Sciatic nerve (tissue), 2 donors: ENCODE data around the gene KLHL22. TPM values are rescaled to one million over a fixed set of nuclear protein-coding genes. Genes with fewer than 3 reads are reported as not detected.
A peak's percentile ranks its signal among the peaks of the same experiment; 100 is the strongest.
"Not testable (repeated sequence)": the region's sequence is repeated elsewhere in the genome, so short reads cannot be mapped to it uniquely, and the experiment has no call there.

Experiments used
- ATAC-seq: fragments of 200-7000 bp; cut with Tn5 transposase; one replicate; pipeline ENCODE4 v1.9.1; 2020; ENCODE audit warnings: mild to moderate bottlenecking, moderate library complexity
- DNase-seq: peaks from one replicate; pipeline ENCODE4 v3.0.0-alpha.2; 2020; ENCODE audit warnings: low spot score
- intact Hi-C: fragments of 100-400 bp; cut with DNase I; formaldehyde crosslinking; loops from one replicate; pipeline ENCODE4 v1.14.2; 2022
- total RNA-seq: library from RNA; stranded (reverse); fragmentation: NEBNext Ultra II Directional; extraction: Animal tissue kit (Norgen Biotek cat#: 25700); gene quantifications from one replicate; pipeline ENCODE4 v1.2.1, GENCODE V29; 2021
- donor health status: DM: no; HTN: no; CAD: no.
- donor health status: DM: no; HTN: no; CAD: no.

The KLHL22 gene
- total RNA-seq, 1 donor from 2014 or later, result 28.0 TPM

DNA sequence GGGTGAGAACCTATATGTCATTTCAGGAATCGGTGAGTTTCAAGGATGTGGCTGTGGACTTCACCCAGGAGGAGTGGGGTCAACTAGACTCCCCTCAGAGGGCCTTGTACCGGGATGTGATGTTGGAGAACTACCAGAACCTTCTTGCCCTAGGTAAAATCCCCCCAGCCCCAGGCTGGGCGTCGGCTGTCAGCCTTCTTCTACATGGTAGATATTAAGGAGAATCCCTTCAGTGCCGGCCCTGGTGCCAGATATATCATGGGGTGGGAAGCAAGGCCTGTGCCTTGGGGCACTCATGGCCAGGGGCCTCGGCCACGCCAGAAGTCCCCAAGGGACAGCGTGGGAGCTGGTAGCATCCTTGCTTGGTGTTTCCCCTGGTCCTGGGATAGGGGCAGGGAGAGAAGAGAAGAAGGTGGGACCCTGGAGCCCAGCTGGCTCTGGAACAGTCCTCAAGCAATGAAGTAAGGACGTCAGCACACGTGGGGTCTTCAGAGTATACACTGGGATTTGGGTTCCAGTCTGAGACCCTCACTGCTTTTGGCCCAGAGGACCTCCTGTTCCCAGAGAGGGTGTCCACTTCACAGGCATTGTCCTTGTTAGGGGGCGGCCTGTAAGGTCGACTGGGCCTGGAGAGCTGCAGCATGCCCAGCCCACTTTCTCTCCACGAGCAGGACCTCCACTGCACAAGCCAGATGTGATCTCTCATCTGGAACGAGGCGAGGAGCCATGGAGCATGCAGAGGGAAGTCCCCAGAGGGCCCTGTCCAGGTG lies 94.8 kb downstream of the KLHL22 start:
- no peak for DNase-seq
- intact Hi-C loops, result no loop called here
- ATAC-seq, result no peak

DNA sequence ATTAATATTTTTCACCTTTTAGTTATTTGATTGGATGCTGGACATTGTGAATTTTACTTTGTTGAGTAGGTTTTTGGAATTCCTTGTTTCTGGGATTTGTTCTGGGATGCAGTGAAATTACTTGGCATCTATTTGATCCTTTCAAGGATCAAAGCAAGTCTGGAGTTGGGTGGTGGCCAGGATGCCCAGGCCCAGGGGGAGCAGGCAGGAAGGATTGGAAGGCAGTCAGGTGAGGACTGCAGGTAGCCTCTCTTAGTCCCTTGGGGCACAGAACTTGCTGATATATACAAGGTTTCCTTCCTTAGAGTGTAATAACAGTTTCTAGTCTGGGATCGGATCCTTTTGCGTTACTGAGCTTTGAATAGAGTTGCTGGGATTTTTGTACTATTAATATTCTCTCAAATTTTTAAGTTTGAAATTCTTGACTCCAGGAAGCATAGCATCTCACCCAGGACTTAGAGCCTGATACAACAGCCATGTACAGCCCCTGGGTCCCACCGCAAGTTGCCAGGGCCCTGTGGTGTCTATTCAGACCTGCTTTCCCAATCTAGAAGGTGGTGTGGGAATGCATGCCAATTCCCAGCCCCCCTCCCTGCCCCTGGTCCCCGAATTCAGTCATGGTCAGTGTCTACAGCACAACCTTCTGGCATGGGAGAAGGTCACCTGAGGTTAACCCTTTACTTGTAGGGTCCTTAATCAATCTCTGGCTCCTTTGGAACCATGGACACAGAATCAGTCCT lies 95.6 kb downstream of the KLHL22 start:
- DNase-seq (no peak), ATAC-seq (no peak)
- intact Hi-C loops, result no loop called here

DNA sequence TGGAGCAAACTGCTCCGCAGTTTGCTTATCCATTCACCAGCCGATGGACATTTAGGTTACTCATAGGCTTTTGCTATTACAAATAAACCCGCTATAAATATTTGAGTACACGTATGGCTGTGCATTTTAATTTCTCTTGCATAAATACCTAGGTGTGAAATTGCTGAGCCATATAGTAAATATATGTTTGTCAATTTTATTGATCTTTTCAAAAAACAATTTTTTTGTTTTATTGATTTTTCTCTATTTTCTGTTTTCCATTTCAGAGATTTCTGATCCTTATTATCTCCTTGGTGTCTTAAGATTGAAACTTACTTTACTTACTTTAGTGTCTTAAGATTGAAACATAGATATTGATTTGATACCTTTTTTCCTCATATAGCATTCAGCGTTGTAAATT lies 97.2 kb downstream of the KLHL22 start:
- intact Hi-C loops, result no loop called here
- no peak for DNase-seq
- ATAC-seq, result no peak

DNA sequence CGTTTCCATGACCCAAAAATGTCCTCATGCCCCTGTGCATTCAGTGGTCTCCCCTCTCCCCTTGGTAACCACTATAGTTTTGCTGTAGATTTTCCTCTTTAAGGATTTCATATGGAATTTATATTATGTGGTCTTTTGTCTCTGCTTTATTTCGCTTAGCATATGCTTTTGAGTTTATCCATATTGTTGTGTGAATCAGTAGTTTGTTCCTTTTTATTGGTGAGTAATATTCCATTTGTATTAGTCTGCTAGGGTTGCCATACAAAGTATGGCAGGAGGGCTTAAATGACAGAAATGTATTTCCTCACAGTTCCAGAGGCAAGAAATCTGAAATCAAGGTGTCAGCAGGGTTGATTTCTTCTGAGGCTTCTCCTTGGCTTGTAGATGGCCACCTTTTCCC lies 98.1 kb downstream of the KLHL22 start:
- no peak for ATAC-seq
- intact Hi-C loops, result no loop called here

DNA sequence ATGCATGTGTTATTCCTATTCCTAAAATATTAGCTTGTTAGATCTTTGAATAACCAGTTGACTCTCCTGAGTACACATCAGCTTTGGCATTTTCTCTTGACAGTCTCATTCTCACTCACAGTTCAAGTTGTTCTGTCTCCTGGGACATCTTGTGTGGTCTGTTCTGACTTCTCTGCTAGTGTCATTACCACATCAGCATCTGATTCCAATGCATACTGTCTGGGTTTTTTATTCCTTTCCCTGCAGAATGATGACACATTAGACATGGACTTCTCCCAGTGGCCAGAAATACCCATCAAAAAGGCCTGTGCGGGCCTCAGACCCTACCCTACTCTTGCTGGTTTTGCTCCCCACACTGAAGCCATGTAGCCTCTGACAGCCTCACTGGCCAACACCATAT lies 99.0 kb downstream of the KLHL22 start:
- ATAC-seq, result peak; percentile 49
- intact Hi-C loops, result no loop called here
- no peak for DNase-seq

More for the DNA sequence above, 98.1 kb downstream of the KLHL22 start:
- DNase-seq, result no peak

DNA sequence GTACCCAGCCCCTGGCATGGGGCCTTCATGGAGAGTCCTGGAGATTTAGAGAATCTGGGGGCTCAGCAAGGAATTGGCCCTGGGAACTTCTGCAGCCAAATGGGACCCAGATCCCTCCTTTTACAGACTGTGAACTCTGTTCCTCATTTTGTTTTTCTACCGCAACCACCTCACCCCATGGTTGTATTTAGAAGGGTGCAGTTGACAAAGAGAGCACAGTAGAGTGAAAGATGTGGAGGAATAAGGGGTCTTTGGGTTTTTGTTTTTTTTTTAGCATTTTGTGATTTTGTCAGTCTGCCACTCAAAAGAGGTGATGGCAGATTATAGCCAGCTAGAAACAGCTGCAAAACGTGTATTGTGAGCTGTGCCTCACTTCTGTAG lies 99.7 kb downstream of the KLHL22 start:
- DNase-seq, result no peak
- ATAC-seq, result no peak
- intact Hi-C loops, result no loop called here

DNA sequence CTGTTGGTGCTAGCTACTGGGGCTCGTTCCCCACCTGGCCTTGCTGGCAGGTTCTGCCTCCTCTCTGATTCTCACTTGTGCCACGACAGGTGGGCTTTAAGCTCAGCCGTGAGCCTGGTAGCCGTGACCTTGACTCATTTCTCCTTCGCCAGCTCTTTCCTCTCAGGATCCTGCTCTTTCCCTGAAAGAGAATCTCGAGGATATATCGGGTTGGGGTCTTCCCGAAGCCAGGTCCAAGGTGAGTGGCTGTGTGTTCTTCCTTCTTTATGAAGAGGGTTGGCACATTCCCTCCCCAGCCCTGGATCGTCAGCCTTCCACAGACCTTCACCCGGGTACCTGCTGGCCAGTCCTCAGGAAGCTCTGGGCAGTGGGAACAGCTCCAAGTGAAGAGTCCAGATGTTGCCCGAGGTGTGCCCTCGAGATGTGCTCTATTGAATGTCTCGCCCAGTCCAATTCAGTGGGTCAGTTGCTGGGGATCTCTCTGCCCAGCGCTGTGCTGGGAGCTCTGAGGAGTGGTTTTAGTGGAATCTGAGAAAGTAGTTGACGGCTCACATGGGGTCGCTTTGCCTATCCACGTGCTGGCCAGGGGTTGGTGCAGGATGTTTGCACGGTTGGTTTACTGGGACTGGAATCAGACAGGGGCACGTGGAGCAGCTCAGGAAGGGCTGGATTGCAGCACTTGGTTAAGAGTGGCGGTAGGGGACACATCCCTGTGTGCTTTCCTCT lies 100.3 kb downstream of the KLHL22 start:
- DNase-seq, result no peak
- intact Hi-C loops, result no loop called here
- no peak for ATAC-seq

DNA sequence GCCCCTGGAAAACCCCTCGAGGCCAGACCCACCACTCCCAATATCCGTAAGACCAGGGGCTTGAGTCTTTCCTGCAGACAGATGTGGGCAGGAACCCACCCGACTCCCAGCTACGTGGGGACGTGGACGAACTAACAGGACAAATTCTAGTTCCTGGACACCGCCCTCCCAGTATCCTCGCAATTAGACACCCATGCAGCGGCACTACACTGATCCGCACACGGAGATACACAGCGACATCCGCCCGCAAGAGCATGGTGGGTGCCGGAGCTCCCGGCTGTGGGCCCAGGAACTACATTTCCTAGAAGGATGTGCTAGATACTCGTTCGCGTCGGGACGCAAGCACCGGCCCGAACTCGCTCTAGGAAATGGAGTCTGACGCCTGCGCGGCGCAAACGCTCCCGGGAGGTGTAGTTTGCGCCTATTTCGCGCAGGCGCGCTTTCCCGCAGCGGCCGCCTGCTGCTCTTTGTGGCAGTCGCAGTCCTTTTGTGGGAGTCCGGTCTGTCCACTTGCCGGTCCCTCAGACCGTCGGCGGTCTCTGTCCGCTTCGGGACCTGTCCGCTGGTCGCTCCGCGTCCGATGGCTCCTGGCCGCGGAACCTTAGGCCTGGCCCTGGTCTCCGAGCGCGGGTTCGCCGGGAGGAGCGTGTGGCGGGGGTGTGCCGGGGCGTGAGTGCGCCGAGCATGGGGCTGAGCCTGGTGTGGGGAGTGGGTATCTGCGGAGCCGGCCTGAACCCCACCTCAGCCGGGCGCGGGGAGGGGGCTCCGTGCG lies 101.7 kb downstream of the KLHL22 start, which contains the start of gene ZNF74:
Gene ZNF74 (plus strand): TSS at position 447 of the 772 bp plus-strand sequence. CDS start 478 bp downstream, outside the sequence.
- ATAC-seq, result peak; percentile 97

DNA sequence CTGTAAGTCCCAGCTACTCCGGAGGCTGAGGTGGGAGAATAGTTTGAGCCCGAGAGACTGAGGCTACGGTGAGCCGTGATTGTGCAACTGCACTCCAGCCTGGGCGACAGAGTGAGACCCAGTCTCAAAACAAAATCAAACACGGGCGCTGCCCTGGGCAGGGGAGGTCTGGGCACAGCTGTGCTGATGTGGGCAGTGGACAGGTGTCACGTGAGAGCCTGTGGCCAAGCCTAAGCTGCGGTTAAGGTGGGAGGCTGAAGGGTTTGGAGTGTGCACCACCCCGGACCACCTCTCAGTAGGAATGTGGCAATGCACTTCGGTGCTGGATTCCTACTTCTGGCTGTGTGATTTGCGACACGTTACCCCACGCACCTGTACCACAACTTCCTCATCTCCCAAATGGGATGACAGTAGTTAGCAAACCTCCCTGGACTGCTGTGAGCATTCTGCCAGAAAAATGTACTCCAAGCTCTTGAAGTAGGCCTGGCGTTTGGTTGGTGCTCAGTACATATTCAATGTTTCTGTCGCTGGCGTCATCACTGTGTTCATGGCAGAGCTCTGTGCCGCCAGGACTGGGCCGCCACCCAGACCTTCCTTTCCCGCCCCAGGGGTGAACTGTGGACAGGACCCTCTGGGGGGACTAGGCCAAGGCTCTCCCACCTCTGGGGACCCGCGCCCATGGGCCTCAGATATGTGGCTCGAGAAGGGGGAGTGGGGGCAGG lies 102.5 kb downstream of the KLHL22 start:
- ATAC-seq, result peak; percentile 18
- DNase-seq, result no peak
- intact Hi-C loops, result no loop called here

More for the DNA sequence above, 101.7 kb downstream of the KLHL22 start, which contains the start of gene ZNF74:
- peak; percentile 92 for DNase-seq
- intact Hi-C loops, result no loop called here

DNA sequence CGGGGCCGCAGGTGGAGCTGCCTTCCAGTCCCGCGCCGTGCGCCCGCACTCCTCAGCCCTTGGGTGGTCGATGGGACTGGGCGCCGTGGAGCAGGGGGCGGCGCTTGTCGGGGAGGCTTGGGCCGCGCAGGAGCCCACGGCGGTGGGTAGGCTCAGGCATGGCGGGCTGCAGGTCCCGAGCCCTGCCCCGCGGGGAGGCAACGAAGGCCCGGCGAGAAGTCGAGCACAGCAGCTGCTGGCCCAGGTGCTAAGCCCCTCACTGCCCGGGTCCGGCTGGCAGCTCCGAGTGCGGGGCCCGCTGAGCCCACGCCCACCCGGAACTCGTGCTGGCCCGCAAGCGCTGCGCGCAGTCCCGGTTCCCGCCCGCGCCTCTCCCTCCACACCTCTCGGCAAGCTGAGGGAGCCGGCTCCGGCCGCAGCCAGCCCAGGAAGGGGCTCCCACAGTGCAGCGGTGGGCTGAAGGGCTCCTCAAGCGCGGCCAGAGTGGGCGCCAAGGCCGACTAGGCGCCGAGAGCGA lies 103.2 kb downstream of the KLHL22 start:
- DNase-seq, ATAC-seq, intact Hi-C loops: not testable (repeated sequence)

Other genes with a start within 250 kb of the KLHL22 start
- gene RTN4R, start 227.5 kb downstream of the KLHL22 start, total RNA-seq, result 4.4 TPM
- gene DGCR6L, start 175.7 kb downstream of the KLHL22 start, total RNA-seq, result 28.9 TPM
- gene ZNF74, start 101.6 kb downstream of the KLHL22 start, total RNA-seq, result 10.8 TPM
- 30.6 TPM for gene SCARF2, start 58.0 kb downstream of the KLHL22 start, total RNA-seq
- gene MED15, start 11.8 kb upstream of the KLHL22 start, total RNA-seq, result 130 TPM